22Rv1 (cell line): Measurements from ENCODE around the gene GARS1.

Source experiments
- ZFX ChIP-seq: fragments of 450-650 bp; IDR thresholded peaks from 2 replicates; pipeline ENCODE4 v1.6.1; 2017; ENCODE audit warnings: antibody characterized with exemption, borderline replicate concordance
- TF ChIP-seq, protein P1 (sequence below): fragments of 450-650 bp; IDR thresholded peaks from 2 replicates; pipeline ENCODE4 v1.5.1; 2017; ENCODE audit warnings: mild to moderate bottlenecking

DNA sequence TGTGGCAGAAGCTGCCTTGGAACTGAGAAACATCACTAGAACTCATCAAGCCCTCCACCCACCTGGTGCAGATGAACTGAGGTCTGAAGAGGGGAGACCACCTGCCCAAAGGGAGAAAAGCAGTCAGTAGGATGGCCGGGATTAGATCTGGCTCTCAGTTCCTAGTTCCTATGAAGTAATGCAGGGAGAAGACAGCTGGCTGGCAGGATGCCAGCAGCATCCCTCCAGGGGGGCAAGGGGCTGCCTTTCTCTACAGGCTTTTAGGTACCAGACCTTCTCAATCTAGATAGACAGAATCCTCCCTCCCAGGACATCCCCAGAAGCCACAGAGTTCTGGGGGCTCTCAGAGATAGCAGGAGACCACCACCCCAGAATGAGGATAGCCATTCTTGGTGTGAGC lies 79.7 kb downstream of the GARS1 start:
- TF ChIP-seq, protein P1, sequence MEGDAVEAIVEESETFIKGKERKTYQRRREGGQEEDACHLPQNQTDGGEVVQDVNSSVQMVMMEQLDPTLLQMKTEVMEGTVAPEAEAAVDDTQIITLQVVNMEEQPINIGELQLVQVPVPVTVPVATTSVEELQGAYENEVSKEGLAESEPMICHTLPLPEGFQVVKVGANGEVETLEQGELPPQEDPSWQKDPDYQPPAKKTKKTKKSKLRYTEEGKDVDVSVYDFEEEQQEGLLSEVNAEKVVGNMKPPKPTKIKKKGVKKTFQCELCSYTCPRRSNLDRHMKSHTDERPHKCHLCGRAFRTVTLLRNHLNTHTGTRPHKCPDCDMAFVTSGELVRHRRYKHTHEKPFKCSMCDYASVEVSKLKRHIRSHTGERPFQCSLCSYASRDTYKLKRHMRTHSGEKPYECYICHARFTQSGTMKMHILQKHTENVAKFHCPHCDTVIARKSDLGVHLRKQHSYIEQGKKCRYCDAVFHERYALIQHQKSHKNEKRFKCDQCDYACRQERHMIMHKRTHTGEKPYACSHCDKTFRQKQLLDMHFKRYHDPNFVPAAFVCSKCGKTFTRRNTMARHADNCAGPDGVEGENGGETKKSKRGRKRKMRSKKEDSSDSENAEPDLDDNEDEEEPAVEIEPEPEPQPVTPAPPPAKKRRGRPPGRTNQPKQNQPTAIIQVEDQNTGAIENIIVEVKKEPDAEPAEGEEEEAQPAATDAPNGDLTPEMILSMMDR, result no peak
- TF ChIP-seq ZFX, result no peak
